ENCODE measurements around the gene EIF4B.

- TF ChIP-seq CTCF (optimal IDR thresholded peaks at IDR 0.05 in 1 of 3, IDR thresholded peaks at IDR 0.05 in 1 of 3, conservative IDR thresholded peaks at IDR 0.05 in 1 of 3; ENCODE audit: extremely low read depth in 1 of 3, insufficient read depth in 2 of 3, low read length in 3 of 3) (no peak), EZH2 (IDR thresholded peaks at IDR 0.05; ENCODE audit: low read length) (no peak)
These were observed 70.2 kb downstream of the EIF4B start for GRCh38 chr12:53076461-53076860.
